Measurements from ENCODE around the gene SNAI1. TPM values are rescaled to one million over a fixed set of nuclear protein-coding genes. Genes with fewer than 3 reads are reported as not detected.
A peak's percentile ranks its signal among the peaks of the same experiment; 100 is the strongest.
"Not testable (repeated sequence)": the region's sequence is repeated elsewhere in the genome, so short reads cannot be mapped to it uniquely, and the experiment has no call there.

Gene SNAI1
- polyA plus RNA-seq, 1 donor (not counting 4 experiments of a cell fraction or from before 2014, with no cell fraction given): not detected

DNA sequence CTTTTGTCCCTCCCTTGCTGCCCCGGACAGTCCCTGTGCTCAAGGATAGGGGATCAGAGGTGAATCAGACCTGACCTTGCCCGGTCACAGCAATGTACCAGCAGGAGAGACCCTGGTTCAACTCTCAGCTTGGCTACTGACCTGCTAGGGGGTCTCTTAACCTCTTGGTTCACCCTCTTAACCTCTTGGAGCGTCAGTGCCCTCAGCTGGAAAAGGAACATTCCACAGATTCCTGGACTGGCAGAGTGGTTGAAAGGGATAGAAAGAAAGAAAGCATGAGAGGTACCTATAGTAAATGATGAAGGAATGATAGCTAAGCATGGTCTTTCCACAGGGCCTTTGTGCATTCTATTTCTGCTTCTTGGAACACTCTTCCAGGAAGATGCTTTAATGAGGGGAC is 25.2 kb downstream of the SNAI1 start:
- no peak overlapping the region for H3K4me3 ChIP-seq (ENCODE audit: control insufficient read depth in 2 of 3, extremely low read depth in 1 of 3, insufficient read depth in 2 of 3, low read depth in 1 of 3, low read length in 3 of 3)
- TF ChIP-seq, protein P1, sequence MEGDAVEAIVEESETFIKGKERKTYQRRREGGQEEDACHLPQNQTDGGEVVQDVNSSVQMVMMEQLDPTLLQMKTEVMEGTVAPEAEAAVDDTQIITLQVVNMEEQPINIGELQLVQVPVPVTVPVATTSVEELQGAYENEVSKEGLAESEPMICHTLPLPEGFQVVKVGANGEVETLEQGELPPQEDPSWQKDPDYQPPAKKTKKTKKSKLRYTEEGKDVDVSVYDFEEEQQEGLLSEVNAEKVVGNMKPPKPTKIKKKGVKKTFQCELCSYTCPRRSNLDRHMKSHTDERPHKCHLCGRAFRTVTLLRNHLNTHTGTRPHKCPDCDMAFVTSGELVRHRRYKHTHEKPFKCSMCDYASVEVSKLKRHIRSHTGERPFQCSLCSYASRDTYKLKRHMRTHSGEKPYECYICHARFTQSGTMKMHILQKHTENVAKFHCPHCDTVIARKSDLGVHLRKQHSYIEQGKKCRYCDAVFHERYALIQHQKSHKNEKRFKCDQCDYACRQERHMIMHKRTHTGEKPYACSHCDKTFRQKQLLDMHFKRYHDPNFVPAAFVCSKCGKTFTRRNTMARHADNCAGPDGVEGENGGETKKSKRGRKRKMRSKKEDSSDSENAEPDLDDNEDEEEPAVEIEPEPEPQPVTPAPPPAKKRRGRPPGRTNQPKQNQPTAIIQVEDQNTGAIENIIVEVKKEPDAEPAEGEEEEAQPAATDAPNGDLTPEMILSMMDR (optimal IDR thresholded peaks at IDR 0.05 in 1 of 3, IDR thresholded peaks at IDR 0.05 in 1 of 3, conservative IDR thresholded peaks at IDR 0.05 in 1 of 3; ENCODE audit: extremely low read depth in 1 of 3, insufficient read depth in 2 of 3, low read length in 3 of 3): no peak
- TF ChIP-seq EZH2 (IDR thresholded peaks at IDR 0.05; ENCODE audit: low read length): no peak
- no peak overlapping the region for H2AFZ ChIP-seq (ENCODE audit: control insufficient read depth, low read length)
- H4K20me1 ChIP-seq (ENCODE audit: control insufficient read depth, extremely low read depth, insufficient read depth, low read length): no peaks in the 10 kb centered on the region
- H3K36me3 ChIP-seq (ENCODE audit: control insufficient read depth in 2 of 2, extremely low read depth in 1 of 2, insufficient read depth in 2 of 2, low read length in 2 of 2): no peaks in the 10 kb centered on the region
- peaks cover 13% of the 10 kb centered on the region for H3K27me3 ChIP-seq (ENCODE audit: control insufficient read depth, extremely low read depth, insufficient read depth, low read length)
- FAIRE-seq: no peak
- H3K9me1 ChIP-seq (ENCODE audit: control insufficient read depth, extremely low read depth, insufficient read depth, low read length): no peaks in the 10 kb centered on the region
- dilution Hi-C loops (cut with MboI; ENCODE audit: extremely low pct_ligation_motif_present, low sequenced_read_pairs): no loop called here
- H3K4me2 ChIP-seq (ENCODE audit: control insufficient read depth, extremely low read depth, insufficient read depth, low read depth, low read length): no peak overlapping the region
- H3K27ac ChIP-seq (ENCODE audit: control insufficient read depth, insufficient read depth, low read length): no peak overlapping the region
- H3K9me3 ChIP-seq (ENCODE audit: control insufficient read depth, low read depth, low read length): no peaks in the 10 kb centered on the region
- H3K4me1 ChIP-seq (ENCODE audit: control insufficient read depth, extremely low read depth, insufficient read depth, low read length): peaks cover 3% of the 10 kb centered on the region
- no peaks in the 10 kb centered on the region for H3K79me2 ChIP-seq (ENCODE audit: control insufficient read depth, insufficient read depth, low read length)
- no peak overlapping the region for H3K9ac ChIP-seq (ENCODE audit: control insufficient read depth, extremely low read depth, insufficient read depth, low read length)
- no peak for DNase-seq (ENCODE audit: low read depth, low spot score)

DNA sequence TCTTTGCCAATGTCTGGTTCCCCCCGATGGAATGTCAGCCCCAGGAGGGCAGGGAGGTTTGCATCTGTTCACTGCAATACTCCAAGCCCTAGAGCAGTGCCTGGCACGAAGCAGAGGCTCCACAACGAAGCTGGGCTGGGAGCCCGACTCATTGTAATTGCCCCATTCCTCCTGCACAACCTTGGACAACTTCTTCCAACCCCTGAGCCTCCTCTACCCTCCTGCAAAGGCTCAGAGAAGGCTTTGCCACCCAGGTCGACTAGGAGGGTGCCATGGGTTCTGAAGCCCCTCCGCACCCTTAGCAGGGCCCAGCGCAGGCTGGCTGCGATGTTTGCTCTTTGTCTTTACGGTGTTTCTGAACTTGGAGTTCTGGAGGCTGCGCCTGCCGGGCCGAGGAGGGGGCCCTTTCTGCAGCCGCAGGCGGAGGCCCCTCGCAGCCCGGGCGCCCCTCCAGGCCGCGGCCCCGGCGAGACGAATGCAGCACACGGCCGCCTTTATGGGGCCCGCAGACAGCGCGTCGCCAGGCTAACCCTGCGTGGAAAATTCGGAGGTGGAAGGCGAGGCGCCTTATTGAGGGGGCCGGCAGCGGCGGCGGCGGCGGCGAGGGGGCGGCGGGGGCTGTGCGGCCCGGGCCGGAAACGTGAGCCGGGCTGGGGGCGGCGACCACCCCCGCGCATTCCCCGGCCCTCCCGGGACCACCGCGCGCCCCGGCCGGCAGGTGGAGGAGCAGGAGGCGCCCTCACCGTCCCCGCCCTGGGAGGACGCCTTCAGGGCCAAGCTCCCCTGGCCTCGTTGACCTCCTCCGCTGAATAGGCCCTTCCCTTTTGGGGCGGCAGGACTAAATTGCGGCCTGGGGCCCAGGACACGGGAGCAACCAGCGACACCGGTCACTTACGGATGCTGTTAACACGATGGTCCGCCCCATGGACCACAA is 27.0 kb downstream of the SNAI1 start:
- Histone ChIP-seq H3K4me2 (ENCODE audit: control insufficient read depth, extremely low read depth, insufficient read depth, low read depth, low read length) (peak overlapping the region; percentile 27), H3K27ac (ENCODE audit: control insufficient read depth, insufficient read depth, low read length) (no peak overlapping the region), H3K79me2 (ENCODE audit: control insufficient read depth, insufficient read depth, low read length) (no peaks in the 10 kb centered on the region), H3K9ac (ENCODE audit: control insufficient read depth, extremely low read depth, insufficient read depth, low read length) (no peak overlapping the region), H3K27me3 (ENCODE audit: control insufficient read depth, extremely low read depth, insufficient read depth, low read length) (peaks cover 13% of the 10 kb centered on the region), H3K36me3 (ENCODE audit: control insufficient read depth in 2 of 2, extremely low read depth in 1 of 2, insufficient read depth in 2 of 2, low read length in 2 of 2) (no peaks in the 10 kb centered on the region), H3K4me1 (ENCODE audit: control insufficient read depth, extremely low read depth, insufficient read depth, low read length) (peaks cover 3% of the 10 kb centered on the region), H3K9me3 (ENCODE audit: control insufficient read depth, low read depth, low read length) (no peaks in the 10 kb centered on the region), H2AFZ (ENCODE audit: control insufficient read depth, low read length) (peak overlapping the region; percentile 46), H4K20me1 (ENCODE audit: control insufficient read depth, extremely low read depth, insufficient read depth, low read length) (no peaks in the 10 kb centered on the region), H3K4me3 (ENCODE audit: control insufficient read depth in 2 of 3, extremely low read depth in 1 of 3, insufficient read depth in 2 of 3, low read depth in 1 of 3, low read length in 3 of 3) (peak overlapping the region in 1 of 3 experiments; percentile 13), H3K9me1 (ENCODE audit: control insufficient read depth, extremely low read depth, insufficient read depth, low read length) (no peaks in the 10 kb centered on the region)
- DNase-seq (ENCODE audit: low read depth, low spot score) (no peak), FAIRE-seq (no peak)
- TF ChIP-seq, protein P1 (optimal IDR thresholded peaks at IDR 0.05 in 1 of 3, IDR thresholded peaks at IDR 0.05 in 1 of 3, conservative IDR thresholded peaks at IDR 0.05 in 1 of 3; ENCODE audit: extremely low read depth in 1 of 3, insufficient read depth in 2 of 3, low read length in 3 of 3): no peak
- TF ChIP-seq EZH2 (IDR thresholded peaks at IDR 0.05; ENCODE audit: low read length): peak; percentile 72
- dilution Hi-C loops (cut with MboI; ENCODE audit: extremely low pct_ligation_motif_present, low sequenced_read_pairs): no loop called here

DNA sequence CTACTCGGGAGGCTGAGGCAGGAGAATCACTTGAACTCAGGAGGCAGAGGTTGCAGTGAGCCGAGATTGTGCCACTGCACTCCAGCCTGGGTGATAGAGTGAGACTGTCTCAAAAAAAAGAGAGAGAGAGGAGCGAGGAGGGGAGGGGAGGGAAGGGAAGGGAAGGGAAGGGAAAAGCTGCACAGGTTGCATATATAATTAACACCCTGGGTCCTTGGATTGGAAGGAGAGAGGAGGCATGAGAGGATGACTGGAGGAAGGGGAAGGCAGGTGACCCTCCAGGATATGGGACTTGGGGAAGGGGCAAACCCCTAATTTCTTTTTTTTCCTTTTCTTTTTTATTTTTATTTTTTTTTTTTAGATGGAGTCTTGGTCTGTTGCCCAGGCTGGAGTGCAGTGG is 28.8 kb downstream of the SNAI1 start:
- peaks cover 13% of the 10 kb centered on the region for H3K27me3 ChIP-seq (ENCODE audit: control insufficient read depth, extremely low read depth, insufficient read depth, low read length)
- DNase-seq (ENCODE audit: low read depth, low spot score); H3K4me2 ChIP-seq (ENCODE audit: control insufficient read depth, extremely low read depth, insufficient read depth, low read depth, low read length); dilution Hi-C loops (cut with MboI; ENCODE audit: extremely low pct_ligation_motif_present, low sequenced_read_pairs); H2AFZ ChIP-seq (ENCODE audit: control insufficient read depth, low read length); H3K4me3 ChIP-seq (ENCODE audit: control insufficient read depth in 2 of 3, extremely low read depth in 1 of 3, insufficient read depth in 2 of 3, low read depth in 1 of 3, low read length in 3 of 3); H3K9me3 ChIP-seq (ENCODE audit: control insufficient read depth, low read depth, low read length); H3K9ac ChIP-seq (ENCODE audit: control insufficient read depth, extremely low read depth, insufficient read depth, low read length); H3K9me1 ChIP-seq (ENCODE audit: control insufficient read depth, extremely low read depth, insufficient read depth, low read length); H4K20me1 ChIP-seq (ENCODE audit: control insufficient read depth, extremely low read depth, insufficient read depth, low read length); H3K27ac ChIP-seq (ENCODE audit: control insufficient read depth, insufficient read depth, low read length); H3K79me2 ChIP-seq (ENCODE audit: control insufficient read depth, insufficient read depth, low read length); H3K4me1 ChIP-seq (ENCODE audit: control insufficient read depth, extremely low read depth, insufficient read depth, low read length); H3K36me3 ChIP-seq (ENCODE audit: control insufficient read depth in 2 of 2, extremely low read depth in 1 of 2, insufficient read depth in 2 of 2, low read length in 2 of 2); FAIRE-seq: not testable (repeated sequence)

Measured in keratinocyte (primary cell).